LHCN-M2 (cell line): ENCODE measurements around the gene CTNND2. TPM values are rescaled to one million over a fixed set of nuclear protein-coding genes. Genes with fewer than 3 reads are reported as not detected.
"Not testable (repeated sequence)": the region's sequence is repeated elsewhere in the genome, so short reads cannot be mapped to it uniquely, and the experiment has no call there.

ENCODE experiments used
- DNase-seq: peaks from one replicate; pipeline ENCODE4 v3.0.0-alpha.2; 2012; ENCODE audit warnings: low read depth
- total RNA-seq: library from RNA; depleted of rRNA; stranded (reverse); fragments of >200 nt; gene quantifications from 2 replicates; pipeline ENCODE4 v1.2.3, GENCODE V29; 2014

The CTNND2 gene
- total RNA-seq, 1 experiment from 2014 or later, result not detected

DNA sequence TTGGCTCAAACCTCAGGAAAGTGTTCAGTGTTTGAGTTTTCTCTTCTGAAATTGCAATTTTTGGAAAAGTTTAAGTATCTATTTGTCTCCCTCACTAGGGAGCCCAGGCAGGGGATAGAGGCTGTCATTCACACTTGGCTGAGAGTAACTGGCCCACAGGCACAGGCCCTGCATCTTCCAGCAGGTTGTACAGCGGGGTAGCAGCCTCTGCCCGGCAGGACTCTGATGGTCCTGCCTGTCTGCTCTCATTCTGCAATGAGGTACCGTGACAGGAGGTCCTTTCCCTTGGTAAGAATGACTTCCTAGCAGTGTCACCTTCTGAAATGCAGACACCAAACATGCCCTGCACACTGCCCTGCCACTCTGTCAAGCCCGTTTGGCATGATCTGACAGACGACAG lies 860.4 kb downstream of the CTNND2 start:
- DNase-seq, result no peak

- no peak for DNase-seq
These were observed 863.9 kb downstream of the CTNND2 start for GRCh38 chr5:11040345-11040744.

DNA sequence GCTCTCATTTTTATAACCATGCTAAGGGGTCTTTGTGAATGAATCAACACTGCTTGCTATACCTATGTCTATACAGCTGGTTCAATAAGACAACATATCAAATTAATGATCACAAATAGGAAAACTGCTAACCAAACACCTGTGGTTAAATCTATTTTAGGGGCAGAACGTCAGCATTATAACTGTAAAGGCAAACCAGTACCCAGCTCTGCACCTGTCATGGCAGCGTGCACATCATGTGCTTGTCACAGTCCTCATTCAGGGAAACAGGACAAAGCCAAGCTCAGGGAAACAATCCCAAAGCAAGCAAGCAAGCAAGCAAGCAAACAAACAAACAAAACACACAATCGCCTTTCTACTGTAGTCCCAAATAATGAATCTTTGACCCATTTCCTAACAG lies 865.5 kb downstream of the CTNND2 start:
- DNase-seq, result no peak

DNA sequence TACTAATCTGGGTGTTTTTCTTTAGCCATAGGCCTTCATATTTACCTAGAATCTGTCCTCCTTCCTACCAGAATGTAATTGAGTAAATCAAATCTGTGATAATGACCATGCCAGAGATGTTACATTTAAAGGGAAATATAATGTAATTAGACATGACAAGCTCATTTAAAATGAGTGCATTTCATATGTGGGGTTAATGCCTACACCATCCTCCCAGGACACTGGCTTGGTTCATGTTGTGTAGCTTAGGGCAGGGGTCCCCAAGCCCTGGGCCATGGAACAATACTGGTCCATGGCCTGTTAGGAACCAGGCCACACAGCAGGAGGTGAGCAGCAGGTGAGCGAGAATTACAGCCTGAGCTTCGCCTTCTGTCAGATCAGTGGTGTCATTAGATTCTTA lies 866.3 kb downstream of the CTNND2 start:
- no peak for DNase-seq

DNA sequence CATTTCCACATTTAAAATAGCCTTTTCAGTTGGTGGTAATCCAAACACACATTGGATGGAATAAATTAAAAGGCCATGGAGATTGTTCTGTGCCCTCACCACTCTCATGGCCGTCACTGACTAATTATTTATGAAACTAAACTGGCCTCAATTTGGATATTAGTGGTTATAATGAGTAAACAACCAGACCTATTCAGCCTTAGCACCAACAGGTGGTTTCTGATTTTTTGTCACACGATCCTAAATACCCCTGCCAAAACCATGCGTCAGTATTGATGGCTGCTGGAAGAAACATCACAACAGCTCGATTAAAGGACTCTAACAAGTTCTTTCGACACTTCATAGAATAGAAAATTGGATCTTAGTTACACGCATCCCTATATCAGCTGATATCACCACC lies 867.2 kb downstream of the CTNND2 start:
- no peak for DNase-seq

DNA sequence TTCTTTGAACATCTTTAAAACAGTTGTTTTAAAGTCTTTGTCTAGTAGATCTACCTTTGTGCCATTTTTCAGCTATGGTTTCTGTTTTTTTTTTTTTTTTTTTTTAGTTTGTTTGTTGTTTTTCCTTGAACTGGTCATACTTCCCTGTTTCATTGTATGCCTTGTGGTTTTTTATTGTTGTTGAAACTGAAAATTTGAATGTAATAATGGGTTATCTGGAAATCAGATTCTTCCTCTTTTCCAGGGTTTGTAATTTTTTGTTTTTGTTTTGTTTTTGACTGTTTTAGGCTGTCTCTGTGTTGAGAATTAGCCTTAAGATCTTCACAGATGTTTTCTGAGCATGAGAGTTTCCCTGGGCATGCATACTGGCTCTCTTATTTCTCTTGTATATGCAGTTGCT lies 873.6 kb downstream of the CTNND2 start:
- no peak for DNase-seq

DNA sequence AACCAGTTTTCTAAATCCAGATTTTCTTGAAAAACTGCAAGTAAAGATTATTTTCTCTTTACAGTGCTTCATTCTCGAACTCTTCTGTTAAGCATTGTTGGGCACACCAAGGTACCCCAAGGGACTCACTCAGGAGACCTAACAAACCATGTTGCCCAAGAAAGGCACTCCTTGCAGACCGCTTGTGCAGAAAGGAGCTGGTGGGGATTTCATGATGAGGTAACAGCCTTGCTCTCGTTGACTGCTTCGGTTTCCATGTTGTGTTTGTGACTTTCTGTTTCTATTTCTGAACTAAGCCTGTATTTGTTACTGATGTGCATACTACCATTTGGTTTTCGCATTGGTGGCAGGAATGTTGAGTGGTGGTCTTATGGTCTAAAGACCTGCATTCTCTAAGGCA lies 876.6 kb downstream of the CTNND2 start:
- DNase-seq, result no peak

DNA sequence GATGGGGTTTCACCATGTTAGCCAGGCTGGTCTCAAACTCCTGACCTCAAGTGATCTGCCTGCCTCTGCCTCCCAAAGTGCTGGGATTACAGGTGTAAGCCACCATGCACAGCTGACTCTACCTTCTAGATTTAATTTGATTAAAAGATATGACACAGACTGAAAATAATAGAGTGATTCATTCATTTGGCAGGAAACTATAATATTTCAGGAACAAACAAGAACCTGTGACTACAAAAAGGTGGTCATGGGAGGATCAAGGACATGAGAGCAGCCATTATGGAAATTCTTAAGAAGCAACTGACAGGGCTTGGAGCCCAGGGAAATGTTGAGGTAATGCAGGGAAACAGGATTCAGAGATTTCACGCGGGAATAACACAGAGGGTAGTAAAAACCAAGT lies 877.7 kb downstream of the CTNND2 start:
- no peak for DNase-seq

GRCh38 chr5:11023945-11024344 lies 880.3 kb downstream of the CTNND2 start:
- DNase-seq, result no peak

DNA sequence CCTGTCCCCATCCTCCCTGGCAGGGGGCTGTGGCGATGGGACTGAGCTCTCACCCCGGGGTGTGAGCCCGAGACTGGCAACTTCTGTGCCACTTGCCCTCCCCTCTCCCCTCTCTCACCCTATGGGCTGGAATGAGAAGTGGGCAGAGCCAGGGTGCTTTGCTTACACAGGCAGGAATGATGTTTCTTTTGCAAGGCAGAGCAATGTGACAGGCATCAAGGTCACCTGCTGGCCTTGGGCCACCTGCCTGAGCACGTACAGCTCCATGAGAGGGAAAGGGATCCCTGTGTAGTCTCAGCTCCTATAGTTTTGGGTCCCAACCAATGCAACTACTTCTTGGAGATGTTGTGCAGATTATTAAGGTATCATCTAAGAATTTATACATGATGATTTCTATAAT lies 890.5 kb downstream of the CTNND2 start:
- no peak for DNase-seq

GRCh38 chr5:11012295-11012694 lies 892.0 kb downstream of the CTNND2 start:
- no peak for DNase-seq

DNA sequence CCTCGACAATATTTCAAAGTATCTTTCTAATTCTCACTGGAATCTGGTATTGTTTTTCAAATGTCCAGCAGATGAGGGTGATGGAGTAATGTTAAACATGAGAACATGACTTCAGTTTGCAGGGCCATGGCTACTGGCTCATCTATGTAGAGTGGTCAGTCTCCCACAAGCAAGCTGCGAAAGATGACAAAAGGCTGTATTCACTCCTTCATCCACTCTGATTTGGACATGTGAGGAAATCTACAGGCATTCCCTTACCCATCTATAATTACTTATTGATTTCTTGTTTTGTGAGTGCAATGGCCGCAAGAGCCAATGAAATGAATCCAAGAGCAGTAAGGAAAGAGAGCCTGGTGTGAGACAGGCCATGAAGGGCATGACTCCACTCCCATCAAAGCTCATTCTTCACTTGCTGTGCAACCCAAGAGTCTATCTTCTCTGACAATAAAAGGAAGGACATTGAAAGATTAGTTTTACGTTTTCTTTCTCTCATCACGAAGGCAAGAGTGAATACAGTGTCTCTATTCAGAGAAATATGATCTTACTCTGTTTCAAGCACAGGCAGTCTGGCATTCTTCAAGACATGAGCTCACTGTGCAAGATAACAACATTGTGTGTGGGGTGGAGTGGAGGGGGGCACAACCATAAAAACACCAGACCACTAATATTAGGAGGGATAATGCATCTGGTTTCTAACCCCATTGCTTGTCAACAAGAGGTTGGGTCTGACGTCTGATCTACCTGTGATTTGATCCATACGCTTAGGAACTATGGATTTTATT lies 893.6 kb downstream of the CTNND2 start:
- DNase-seq, result no peak

GRCh38 chr5:11009576-11009975 lies 894.7 kb downstream of the CTNND2 start:
- DNase-seq, result no peak

GRCh38 chr5:11007269-11007870 lies 896.9 kb downstream of the CTNND2 start:
- DNase-seq, result no peak

GRCh38 chr5:11004523-11004922 lies 899.7 kb downstream of the CTNND2 start:
- DNase-seq, result not testable (repeated sequence)

DNA sequence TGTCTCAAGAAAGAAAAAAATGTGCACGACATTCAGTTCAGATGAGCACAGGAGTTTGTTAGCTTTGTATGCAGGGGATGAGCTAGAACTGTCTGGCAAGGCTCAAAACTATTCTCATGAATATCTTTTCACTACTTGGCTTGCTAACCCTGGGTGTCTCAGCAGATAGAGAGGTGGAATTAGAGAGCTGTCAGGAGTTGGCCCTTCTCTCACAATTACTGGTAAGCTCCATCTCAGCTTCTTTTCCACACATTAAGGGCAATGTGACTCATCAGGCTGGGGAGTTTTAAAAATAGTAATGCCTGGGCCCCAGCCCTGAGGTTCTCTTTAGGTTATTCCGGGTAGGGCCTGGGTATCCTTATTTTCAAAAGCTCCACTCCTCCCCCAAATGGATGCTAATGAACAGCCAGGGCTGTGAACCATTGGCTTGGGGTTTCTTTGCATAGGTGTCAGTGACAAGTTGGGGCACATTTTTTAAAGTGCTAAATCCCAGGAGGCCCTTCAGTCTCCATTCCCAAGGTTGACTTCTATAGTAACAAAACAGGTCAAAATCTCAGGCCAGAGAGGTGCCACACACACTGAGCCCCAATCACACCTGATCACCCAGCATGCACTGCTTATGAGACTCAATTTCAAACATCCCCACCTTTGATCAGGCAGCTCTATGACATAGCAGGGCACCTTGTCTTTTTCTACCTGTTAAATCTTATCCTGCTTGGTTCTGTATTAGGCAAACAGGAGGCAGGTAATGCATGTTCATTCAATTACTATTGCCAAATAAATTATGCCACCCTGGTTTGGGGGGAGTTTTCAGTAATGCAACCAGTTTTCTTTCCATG lies 903.5 kb downstream of the CTNND2 start:
- DNase-seq, result no peak

DNA sequence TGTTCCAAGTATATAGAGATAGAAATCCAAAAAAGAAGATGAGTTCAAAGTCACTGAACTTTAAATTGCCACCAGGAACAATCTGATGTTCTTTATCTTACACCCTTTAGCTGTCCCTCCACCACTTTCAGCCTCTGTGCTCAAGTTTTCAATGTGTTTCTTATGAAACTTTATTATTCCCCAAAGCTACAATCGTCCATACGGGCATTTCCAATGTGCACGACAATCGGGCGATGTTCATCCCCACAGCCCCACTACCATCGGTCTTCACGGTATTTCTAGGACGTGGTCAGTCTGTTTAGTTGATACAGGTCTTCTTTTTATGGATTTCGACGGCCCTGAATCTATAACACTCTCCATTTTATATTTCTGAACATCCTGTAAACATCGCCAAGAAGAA lies 904.5 kb downstream of the CTNND2 start:
- no peak for DNase-seq

DNA sequence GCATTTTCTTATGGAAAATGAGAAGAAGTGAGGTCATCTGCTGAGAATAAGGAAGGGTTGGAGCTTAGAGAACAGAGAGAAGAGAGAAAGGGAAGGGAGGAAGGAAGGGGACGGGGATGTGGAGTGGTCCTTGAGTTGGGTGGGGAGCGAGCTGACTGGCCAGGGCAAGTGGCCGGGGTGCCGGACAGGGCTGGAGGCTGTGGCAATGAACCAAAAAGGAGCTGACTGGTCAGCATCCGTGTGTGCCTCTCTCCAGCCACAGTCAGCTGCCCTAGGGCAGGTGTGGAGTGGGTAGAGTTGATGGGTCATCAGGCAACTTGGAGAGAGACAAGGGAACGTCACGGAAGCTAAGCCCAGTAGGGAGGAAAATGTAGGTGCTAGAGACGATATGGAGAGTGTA lies 908.4 kb downstream of the CTNND2 start:
- no peak for DNase-seq

- no peak for DNase-seq
These were observed 909.9 kb downstream of the CTNND2 start for GRCh38 chr5:10994091-10994986.

GRCh38 chr5:10990634-10991033 lies 913.6 kb downstream of the CTNND2 start:
- DNase-seq, result no peak

GRCh38 chr5:10989577-10990263 lies 914.5 kb downstream of the CTNND2 start:
- DNase-seq, result no peak
